ENCODE results near the gene SIDT1. TPM values are rescaled to one million over a fixed set of nuclear protein-coding genes. Genes with fewer than 3 reads are reported as not detected.
"Not testable (repeated sequence)": the region's sequence is repeated elsewhere in the genome, so short reads cannot be mapped to it uniquely, and the experiment has no call there.

SIDT1 gene
- total RNA-seq, 1 experiment from 2014 or later: not detected

- H3K4me1 Mint-ChIP-seq: no peaks in the 10 kb centered on the region
- WGBS (ENCODE audit: extremely low coverage, insufficient read length, low lambda C conversion rate): no CpG with 5 or more reads among the region's 8 CpGs
Measured at GRCh38 chr3:113634782-113635474, 102.6 kb downstream of the SIDT1 start.

GRCh38 chr3:113636034-113636433 lies 103.7 kb downstream of the SIDT1 start:
- H3K23me2 ChIP-seq (ENCODE audit: insufficient read length, low read depth, low read length, poor library complexity, severe bottlenecking); H4K91ac ChIP-seq (ENCODE audit: insufficient read length, low read depth, low read length); H3K9me3 Mint-ChIP-seq; H3K79me1 ChIP-seq (ENCODE audit: insufficient read depth, low read depth, low read length, poor library complexity, severe bottlenecking); H2BK12ac ChIP-seq (ENCODE audit: insufficient read length, low read depth, low read length); H3K4me3 Mint-ChIP-seq; H3K36me3 Mint-ChIP-seq (ENCODE audit: insufficient read depth in 1 of 3, low read depth in 3 of 3); H3K4me1 ChIP-seq (ENCODE audit: insufficient read depth, low read length); H3K23ac ChIP-seq (ENCODE audit: insufficient read length, low read depth, low read length); H3K4me2 ChIP-seq (ENCODE audit: insufficient read depth, insufficient read length, low read length); H3K79me2 ChIP-seq (ENCODE audit: insufficient read depth, low read length); H3K27me3 ChIP-seq (ENCODE audit: insufficient read depth, low read length); H3K56ac ChIP-seq (ENCODE audit: insufficient read length, low read depth, low read length); H3K4me1 Mint-ChIP-seq; H2AK5ac ChIP-seq (ENCODE audit: insufficient read length, low read length); H2BK15ac ChIP-seq (ENCODE audit: low read depth, low read length); H2BK120ac ChIP-seq (ENCODE audit: low read depth, low read length, poor library complexity, severe bottlenecking); DNase-seq; H3K14ac ChIP-seq (ENCODE audit: insufficient read depth, low read length); H2BK20ac ChIP-seq (ENCODE audit: low read depth, low read length, poor library complexity, severe bottlenecking); H3T11ph ChIP-seq (ENCODE audit: low read length); H3K9ac ChIP-seq (ENCODE audit: extremely low read depth, insufficient read length, low read length); H4K8ac ChIP-seq (replicated peaks; ENCODE audit: insufficient read length, low read depth, low read length); H4K5ac ChIP-seq (ENCODE audit: insufficient read length, low read depth, low read length); H3K27ac Mint-ChIP-seq; H3K27me3 Mint-ChIP-seq (ENCODE audit: low read depth); H3K9me3 ChIP-seq (ENCODE audit: control insufficient read depth, low read depth, low read length); H2BK5ac ChIP-seq (ENCODE audit: insufficient read length, low read length); H3K18ac ChIP-seq (ENCODE audit: insufficient read length, low read depth, low read length); H3K4ac ChIP-seq (ENCODE audit: low read depth, low read length); H2AFZ ChIP-seq (ENCODE audit: low read length); H4K20me1 ChIP-seq (ENCODE audit: control insufficient read depth, insufficient read depth, insufficient read length); H3K27ac ChIP-seq (ENCODE audit: insufficient read length, low read depth, low read length): not testable (repeated sequence)
- no CpG with 5 or more reads among the region's 7 CpGs for WGBS (ENCODE audit: extremely low coverage, insufficient read length, low lambda C conversion rate)

More at GRCh38 chr3:113634782-113635474, 102.6 kb downstream of the SIDT1 start:
- no peak overlapping the region for H2BK15ac ChIP-seq (ENCODE audit: low read depth, low read length)
- no peak overlapping the region for H3K27ac ChIP-seq (ENCODE audit: insufficient read length, low read depth, low read length)
- Mint-ChIP-seq H3K27ac (no peak overlapping the region), H3K9me3 (no peaks in the 10 kb centered on the region), H3K27me3 (ENCODE audit: low read depth) (no peaks in the 10 kb centered on the region), H3K36me3 (ENCODE audit: insufficient read depth in 1 of 3, low read depth in 3 of 3) (no peaks in the 10 kb centered on the region), H3K4me3 (no peak overlapping the region)
- no peak overlapping the region for H3T11ph ChIP-seq (ENCODE audit: low read length)
- no peaks in the 10 kb centered on the region for H3K27me3 ChIP-seq (ENCODE audit: insufficient read depth, low read length)
- no peak overlapping the region for H2AK5ac ChIP-seq (ENCODE audit: insufficient read length, low read length)
- H2BK12ac ChIP-seq (ENCODE audit: insufficient read length, low read depth, low read length): no peak overlapping the region
- no peak overlapping the region for H3K14ac ChIP-seq (ENCODE audit: insufficient read depth, low read length)
- no peak overlapping the region for H4K8ac ChIP-seq (replicated peaks; ENCODE audit: insufficient read length, low read depth, low read length)
- no peak overlapping the region for H3K18ac ChIP-seq (ENCODE audit: insufficient read length, low read depth, low read length)
- no peak overlapping the region for H2AFZ ChIP-seq (ENCODE audit: low read length)
- no peak overlapping the region for H4K91ac ChIP-seq (ENCODE audit: insufficient read length, low read depth, low read length)
- no peak overlapping the region for H4K5ac ChIP-seq (ENCODE audit: insufficient read length, low read depth, low read length)
- H3K23me2 ChIP-seq (ENCODE audit: insufficient read length, low read depth, low read length, poor library complexity, severe bottlenecking): no peaks in the 10 kb centered on the region
- no peak overlapping the region for H2BK120ac ChIP-seq (ENCODE audit: low read depth, low read length, poor library complexity, severe bottlenecking)
- no peak overlapping the region for H2BK20ac ChIP-seq (ENCODE audit: low read depth, low read length, poor library complexity, severe bottlenecking)
- H3K23ac ChIP-seq (ENCODE audit: insufficient read length, low read depth, low read length): no peak overlapping the region
- H3K9me3 ChIP-seq (ENCODE audit: control insufficient read depth, low read depth, low read length): no peaks in the 10 kb centered on the region
- H3K79me2 ChIP-seq (ENCODE audit: insufficient read depth, low read length): no peaks in the 10 kb centered on the region
- H3K79me1 ChIP-seq (ENCODE audit: insufficient read depth, low read depth, low read length, poor library complexity, severe bottlenecking): no peaks in the 10 kb centered on the region
- no peak overlapping the region for H3K4ac ChIP-seq (ENCODE audit: low read depth, low read length)
- no peak for TF ChIP-seq CTCF (conservative IDR thresholded peaks at IDR 0.05)
- H3K9ac ChIP-seq (ENCODE audit: extremely low read depth, insufficient read length, low read length): no peak overlapping the region
- no peak overlapping the region for H2BK5ac ChIP-seq (ENCODE audit: insufficient read length, low read length)
- H4K20me1 ChIP-seq (ENCODE audit: control insufficient read depth, insufficient read depth, insufficient read length): no peaks in the 10 kb centered on the region
- H3K56ac ChIP-seq (ENCODE audit: insufficient read length, low read depth, low read length): no peak overlapping the region
- H3K4me1 ChIP-seq (ENCODE audit: insufficient read depth, low read length): no peaks in the 10 kb centered on the region
- DNase-seq: no peak
- H3K4me2 ChIP-seq (ENCODE audit: insufficient read depth, insufficient read length, low read length): no peak overlapping the region

All from H9 (cell line).